GM23248 (cell line): Measurements from ENCODE around the gene WLS. TPM values are rescaled to one million over a fixed set of nuclear protein-coding genes. Genes with fewer than 3 reads are reported as not detected.

Source experiments
- DNase-seq: peaks from one replicate; pipeline ENCODE4 v3.0.0-alpha.2; 2015
- H2AFZ ChIP-seq: fragments of 200-600 bp; sonication (generic); 2 replicates; pipeline ENCODE4 v1.6.1; 2016; ENCODE audit warnings: antibody characterized with exemption
- H3F3A ChIP-seq: fragments of 200-600 bp; sonication (generic); 2 replicates; pipeline ENCODE4 v1.6.1; 2016; ENCODE audit warnings: mild to moderate bottlenecking, antibody characterized with exemption, mixed run types; ENCODE audit not compliant: insufficient read depth
- H3K27ac ChIP-seq: fragments of 200-600 bp; sonication (generic); 2 replicates; pipeline ENCODE4 v1.5.1; 2016; ENCODE audit warnings: mild to moderate bottlenecking
- H3K27me3 ChIP-seq: fragments of 200-600 bp; sonication (generic); replicated peaks from 2 replicates; pipeline ENCODE4 v1.6.1; 2016; ENCODE audit warnings: mild to moderate bottlenecking; ENCODE audit not compliant: insufficient read depth
- H3K36me3 ChIP-seq: fragments of 200-600 bp; sonication (generic); 2 replicates; pipeline ENCODE4 v1.6.1; 2016; ENCODE audit warnings: low read depth, mild to moderate bottlenecking
- H3K4me1 ChIP-seq: fragments of 200-600 bp; sonication (generic); 2 replicates; pipeline ENCODE4 v1.6.1; 2016; ENCODE audit warnings: mild to moderate bottlenecking; ENCODE audit not compliant: insufficient read depth
- H3K4me2 ChIP-seq: fragments of 200-600 bp; sonication (generic); one replicate; pipeline ENCODE4 v1.6.1; 2016; ENCODE audit warnings: mild to moderate bottlenecking; ENCODE audit not compliant: unreplicated experiment
- H3K4me3 ChIP-seq: fragments of 200-600 bp; sonication (generic); 2 replicates; pipeline ENCODE4 v1.5.1; 2016; ENCODE audit warnings: mild to moderate bottlenecking
- H3K79me2 ChIP-seq: fragments of 200-600 bp; sonication (generic); 2 replicates; pipeline ENCODE4 v1.6.1; 2016; ENCODE audit warnings: mild to moderate bottlenecking; ENCODE audit not compliant: insufficient read depth
- H3K9ac ChIP-seq: fragments of 200-600 bp; sonication (generic); 2 replicates; pipeline ENCODE4 v1.6.1; 2016; ENCODE audit warnings: mild to moderate bottlenecking
- H3K9me2 ChIP-seq: fragments of 200-600 bp; sonication (generic); 2 replicates; pipeline ENCODE4 v1.6.1; 2016; ENCODE audit warnings: mixed run types, mild to moderate bottlenecking, moderate library complexity; ENCODE audit not compliant: insufficient read depth
- H3K9me3 ChIP-seq: fragments of 200-600 bp; sonication (generic); one replicate; pipeline ENCODE4 v1.6.1; 2017; ENCODE audit warnings: low read depth
- H4K20me1 ChIP-seq: fragments of 200-600 bp; sonication (generic); 2 replicates; pipeline ENCODE4 v1.6.0; 2016; ENCODE audit not compliant: insufficient read depth
- EZH2 ChIP-seq: fragments of 200-600 bp; sonication (generic); IDR thresholded peaks from 2 replicates; pipeline ENCODE4 v1.6.1; 2018; ENCODE audit warnings: antibody characterized with exemption, mild to moderate bottlenecking; ENCODE audit not compliant: insufficient read depth, poor library complexity, severe bottlenecking
- EZH2phosphoT487 ChIP-seq: fragments of 200-600 bp; sonication (generic); IDR thresholded peaks from 2 replicates; pipeline ENCODE4 v1.6.1; 2018; ENCODE audit warnings: antibody characterized with exemption, moderate library complexity, mild to moderate bottlenecking, low read depth; ENCODE audit not compliant: insufficient read depth
- WGBS, 2 experiments: methylation state at CpG; one replicate each; pipeline ENCODE4 v1.1.6; 2015 to 2017; ENCODE audit warnings: low lambda C conversion rate in 2 of 2, low coverage in 1 of 2; ENCODE audit errors: missing lambda C conversion rate in 2 of 2; 5-methylcytosine and 5-hydroxymethylcytosine counted together
- in situ Hi-C: fragments of 300-500 bp; cut with MboI; formaldehyde crosslinking; loops from 2 replicates; pipeline ENCODE4 v1.15.0; 2020
- polyA plus RNA-seq: library from polyadenylated mRNA; unstranded; fragments of >200 nt; fragmentation: Nextera tagmentation; extraction: Ambion mirVana; gene quantifications from 2 replicates; pipeline ENCODE4 v1.2.1, GENCODE V29; 2016
- total RNA-seq: library from RNA; depleted of rRNA; stranded (reverse); fragments of >200 nt; shearing (Covaris generic); gene quantifications from 2 replicates; pipeline ENCODE4 v1.2.3, GENCODE V29; 2014

Gene WLS
- total and polyA plus RNA-seq, 2 experiments from 2014 or later, result 26.7 to 36.4 TPM

DNA sequence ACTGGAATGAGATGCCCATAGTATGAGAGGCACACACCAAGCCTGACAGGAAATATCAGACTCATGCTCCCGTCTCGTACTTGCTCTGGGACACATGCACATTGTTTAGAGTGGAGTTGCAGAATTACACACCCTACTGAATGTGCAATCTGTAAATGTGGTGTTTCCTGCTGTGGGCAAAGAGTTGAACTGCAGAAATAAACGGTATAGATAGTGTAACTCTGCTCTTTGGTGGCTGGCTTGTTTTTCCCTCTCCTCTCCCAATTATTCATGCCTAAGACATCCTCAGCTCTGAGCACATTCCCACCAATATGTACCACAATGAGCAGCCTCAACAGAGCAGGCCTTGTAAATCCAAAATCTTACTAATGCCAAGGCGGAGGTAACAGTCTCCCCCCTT, 91.8 kb downstream of the WLS start:
- Histone ChIP-seq H3K9ac (no peak overlapping the region), H3K36me3 (peaks cover 6% of the 10 kb centered on the region; the same call in 1 of the 2 replicates), H3K9me3 (no peaks in the 10 kb centered on the region), H3K4me3 (no peak overlapping the region), H3K27me3 (no peaks in the 10 kb centered on the region), H3K4me2 (no peak overlapping the region), H3K9me2 (no peaks in the 10 kb centered on the region), H3K27ac (no peak overlapping the region), H3K79me2 (no peaks in the 10 kb centered on the region), H3F3A (no peaks in the 10 kb centered on the region), H3K4me1 (no peaks in the 10 kb centered on the region; the same call in 1 of the 2 replicates), H4K20me1 (no peaks in the 10 kb centered on the region), H2AFZ (no peak overlapping the region)
- 66 to 70% methylated on average over 4 of the region's 4 CpGs for WGBS, 2 experiments
- in situ Hi-C loops, result no loop called here
- no peak for TF ChIP-seq EZH2
- TF ChIP-seq EZH2phosphoT487, result no peak
- DNase-seq, result peak; percentile 6

DNA sequence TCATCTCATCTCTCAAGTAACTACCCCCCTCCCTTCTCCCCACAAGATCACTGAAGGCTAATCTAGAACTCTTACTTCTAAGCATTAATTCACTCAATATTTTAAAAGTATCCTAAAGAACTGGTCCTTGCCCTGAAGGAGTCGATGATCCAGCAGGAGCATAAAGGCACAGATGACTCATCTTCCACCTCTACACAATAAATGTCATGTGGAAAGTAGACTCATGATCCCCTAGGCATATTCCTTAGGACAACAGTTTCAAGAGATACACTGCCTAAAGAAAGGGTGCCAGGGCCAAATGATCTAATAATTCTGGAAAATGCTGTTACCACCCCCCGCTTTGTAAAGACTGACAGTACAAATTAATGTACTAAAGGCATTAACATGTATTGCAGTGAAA, 96.1 kb downstream of the WLS start:
- Histone ChIP-seq H2AFZ (no peak overlapping the region), H3K4me3 (no peak overlapping the region), H3K27me3 (no peaks in the 10 kb centered on the region), H3K9ac (no peak overlapping the region), H3K9me3 (no peaks in the 10 kb centered on the region), H4K20me1 (no peaks in the 10 kb centered on the region), H3F3A (no peaks in the 10 kb centered on the region), H3K27ac (no peak overlapping the region), H3K9me2 (no peaks in the 10 kb centered on the region), H3K36me3 (no peaks in the 10 kb centered on the region), H3K4me2 (no peak overlapping the region), H3K79me2 (no peaks in the 10 kb centered on the region), H3K4me1 (no peaks in the 10 kb centered on the region; the same call in 1 of the 2 replicates)
- TF ChIP-seq EZH2, result no peak
- TF ChIP-seq EZH2phosphoT487, result no peak
- peak; percentile 43 for DNase-seq
- WGBS, 2 experiments, result 95 to 98% methylated on average over 2 of the region's 2 CpGs
- in situ Hi-C loops, result no loop called here

DNA sequence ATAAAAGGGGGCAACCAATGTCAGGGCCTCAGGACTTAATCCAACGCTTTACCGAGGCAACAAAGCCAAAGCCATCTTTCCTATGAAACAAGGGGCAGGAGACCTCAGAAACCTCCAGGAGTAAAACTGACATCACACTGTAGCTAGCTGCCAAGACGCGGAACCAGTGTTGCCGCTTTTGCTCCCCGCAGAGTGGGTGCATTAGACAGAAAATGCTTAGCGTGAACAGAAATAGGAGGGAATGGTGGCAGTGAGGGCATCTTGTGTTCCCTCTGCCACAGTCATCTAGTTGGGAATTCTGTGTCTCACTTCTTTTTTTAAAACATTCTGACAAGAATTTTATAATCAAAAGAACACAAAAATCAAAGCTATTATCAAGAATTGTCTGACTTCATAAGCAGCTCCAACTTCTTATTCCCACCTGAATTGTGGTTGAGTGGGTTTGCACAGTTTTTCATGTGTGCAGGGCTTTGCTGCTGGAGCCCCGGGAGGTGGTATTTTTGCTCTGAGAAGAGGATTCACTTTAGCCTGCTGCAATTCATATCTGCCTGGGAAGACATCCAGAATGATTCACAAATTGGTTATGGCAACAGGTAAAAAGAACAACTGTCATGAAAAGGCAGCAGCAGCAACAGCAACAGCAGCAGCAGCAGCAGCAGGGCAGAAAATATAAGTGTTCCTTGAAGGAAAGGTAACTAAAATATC, 99.7 kb downstream of the WLS start:
- Histone ChIP-seq H3K9me2 (no peaks in the 10 kb centered on the region), H3K9ac (no peak overlapping the region), H3K4me2 (no peak overlapping the region), H3K4me3 (no peak overlapping the region), H3K9me3 (no peaks in the 10 kb centered on the region), H3K79me2 (no peaks in the 10 kb centered on the region), H3K4me1 (peaks cover 11% of the 10 kb centered on the region; the same call in 1 of the 2 replicates), H3K27ac (no peak overlapping the region), H3K36me3 (no peaks in the 10 kb centered on the region), H2AFZ (no peak overlapping the region), H4K20me1 (no peaks in the 10 kb centered on the region), H3K27me3 (no peaks in the 10 kb centered on the region), H3F3A (peaks cover 10% of the 10 kb centered on the region; the same call in 1 of the 2 replicates)
- in situ Hi-C loops, result no loop called here
- TF ChIP-seq EZH2phosphoT487 (no peak), EZH2 (no peak)
- DNase-seq, result no peak
- WGBS, 2 experiments, result 99% methylated on average over 8 of the region's 8 CpGs

DNA sequence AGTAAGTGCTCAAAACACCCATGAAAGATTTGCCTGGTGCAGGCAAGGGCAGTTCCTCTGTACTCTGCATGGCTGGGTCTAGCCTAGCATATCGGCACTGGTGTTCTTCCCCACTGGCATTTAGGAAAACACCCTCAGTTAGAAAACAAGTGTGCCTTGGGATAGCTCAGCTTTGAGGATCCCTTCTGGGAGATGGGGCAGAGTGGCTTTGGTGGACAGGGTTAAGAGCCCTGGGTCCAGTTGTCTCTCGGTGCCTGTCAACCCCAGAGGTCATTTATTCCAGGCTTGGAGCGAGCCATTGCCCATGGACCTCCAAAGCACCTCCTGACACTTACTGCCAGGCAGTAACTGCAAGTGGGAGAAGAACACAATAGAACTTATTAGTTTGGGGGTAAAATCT, 101.1 kb downstream of the WLS start:
- Histone ChIP-seq H3K9me3 (no peaks in the 10 kb centered on the region), H3K79me2 (no peaks in the 10 kb centered on the region), H4K20me1 (no peaks in the 10 kb centered on the region), H2AFZ (no peak overlapping the region), H3K4me2 (no peak overlapping the region), H3K9me2 (no peaks in the 10 kb centered on the region), H3K36me3 (no peaks in the 10 kb centered on the region), H3K4me1 (peaks cover 11% of the 10 kb centered on the region; the same call in 1 of the 2 replicates), H3F3A (peaks cover 12% of the 10 kb centered on the region; the same call in 1 of the 2 replicates), H3K27me3 (no peaks in the 10 kb centered on the region), H3K4me3 (no peak overlapping the region), H3K9ac (no peak overlapping the region), H3K27ac (no peak overlapping the region)
- DNase-seq, result no peak
- WGBS, 2 experiments, result 98 to 100% methylated on average over 3 of the region's 3 CpGs
- in situ Hi-C loops, result no loop called here
- TF ChIP-seq EZH2phosphoT487, result no peak
- no peak for TF ChIP-seq EZH2
